Measurements from ENCODE around the gene SEPTIN10.

Gene SEPTIN10

GRCh38 chr2:109529532-109530449 is 84.0 kb downstream of the SEPTIN10 start:
- Histone ChIP-seq H3K36me3 (ENCODE audit: insufficient read depth, insufficient read length, low read length) (no peaks in the 10 kb centered on the region), H3K4me3 (ENCODE audit: insufficient read length, low read depth) (no peak overlapping the region), H3K4me1 (ENCODE audit: insufficient read depth, insufficient read length) (no peaks in the 10 kb centered on the region), H3K9me3 (ENCODE audit: insufficient read depth, low read length) (no peaks in the 10 kb centered on the region), H3K9ac (ENCODE audit: insufficient read length, low read depth) (no peak overlapping the region), H3K27me3 (ENCODE audit: insufficient read depth, insufficient read length) (no peaks in the 10 kb centered on the region)
- TF ChIP-seq ZNF274 (IDR thresholded peaks at IDR 0.05; ENCODE audit: low read depth, low read length), result no peak
- no peak for TF ChIP-seq YY1 (IDR thresholded peaks at IDR 0.05; ENCODE audit: insufficient read depth, insufficient read length)
- TF ChIP-seq SUZ12 (IDR thresholded peaks at IDR 0.05; ENCODE audit: extremely low read depth, insufficient read depth, insufficient read length), result no peak
- no peak for DNase-seq (ENCODE audit: low read depth, low spot score)

DNA sequence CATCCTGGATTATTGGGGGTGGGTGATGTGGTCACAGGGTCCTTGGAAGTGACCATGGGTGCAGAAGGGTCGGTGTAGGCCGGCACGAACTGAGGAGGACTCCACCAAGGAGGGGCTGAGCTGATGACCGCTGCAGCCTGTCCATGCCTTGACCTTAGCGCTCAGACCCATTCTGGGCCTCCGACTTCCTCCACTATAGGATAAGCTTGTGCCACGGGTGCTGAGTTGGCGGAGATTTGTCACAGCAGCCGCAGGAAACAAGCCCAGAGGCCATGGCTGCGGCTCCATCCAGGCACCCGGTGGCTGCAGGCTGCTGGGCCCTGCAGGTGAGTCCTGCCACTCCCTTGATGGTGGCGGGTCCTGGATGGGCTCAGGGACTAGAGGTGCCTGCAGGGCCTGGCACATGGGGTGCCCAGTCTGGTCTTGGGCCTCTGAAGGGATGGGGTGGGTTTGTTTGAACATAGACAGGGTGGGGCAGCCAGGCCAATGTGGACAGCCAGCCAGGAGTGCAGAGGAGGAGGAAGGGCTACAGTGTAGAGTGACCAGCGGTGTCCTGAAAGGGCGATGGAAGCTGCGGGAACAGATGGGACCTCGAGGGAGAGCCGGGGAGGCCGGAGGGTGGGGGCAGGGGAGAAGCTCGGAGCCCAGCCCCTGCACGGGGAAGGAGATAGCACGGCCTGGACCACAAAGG is 84.8 kb downstream of the SEPTIN10 start:
- Histone ChIP-seq H3K4me1 (ENCODE audit: insufficient read depth, insufficient read length) (no peaks in the 10 kb centered on the region), H3K9ac (ENCODE audit: insufficient read length, low read depth) (no peak overlapping the region), H3K27me3 (ENCODE audit: insufficient read depth, insufficient read length) (no peaks in the 10 kb centered on the region), H3K9me3 (ENCODE audit: insufficient read depth, low read length) (no peaks in the 10 kb centered on the region), H3K36me3 (ENCODE audit: insufficient read depth, insufficient read length, low read length) (no peaks in the 10 kb centered on the region), H3K4me3 (ENCODE audit: insufficient read length, low read depth) (no peak overlapping the region)
- TF ChIP-seq YY1 (IDR thresholded peaks at IDR 0.05; ENCODE audit: insufficient read depth, insufficient read length) (no peak), SUZ12 (IDR thresholded peaks at IDR 0.05; ENCODE audit: extremely low read depth, insufficient read depth, insufficient read length) (no peak), ZNF274 (IDR thresholded peaks at IDR 0.05; ENCODE audit: low read depth, low read length) (no peak)
- DNase-seq (ENCODE audit: low read depth, low spot score), result no peak

DNA sequence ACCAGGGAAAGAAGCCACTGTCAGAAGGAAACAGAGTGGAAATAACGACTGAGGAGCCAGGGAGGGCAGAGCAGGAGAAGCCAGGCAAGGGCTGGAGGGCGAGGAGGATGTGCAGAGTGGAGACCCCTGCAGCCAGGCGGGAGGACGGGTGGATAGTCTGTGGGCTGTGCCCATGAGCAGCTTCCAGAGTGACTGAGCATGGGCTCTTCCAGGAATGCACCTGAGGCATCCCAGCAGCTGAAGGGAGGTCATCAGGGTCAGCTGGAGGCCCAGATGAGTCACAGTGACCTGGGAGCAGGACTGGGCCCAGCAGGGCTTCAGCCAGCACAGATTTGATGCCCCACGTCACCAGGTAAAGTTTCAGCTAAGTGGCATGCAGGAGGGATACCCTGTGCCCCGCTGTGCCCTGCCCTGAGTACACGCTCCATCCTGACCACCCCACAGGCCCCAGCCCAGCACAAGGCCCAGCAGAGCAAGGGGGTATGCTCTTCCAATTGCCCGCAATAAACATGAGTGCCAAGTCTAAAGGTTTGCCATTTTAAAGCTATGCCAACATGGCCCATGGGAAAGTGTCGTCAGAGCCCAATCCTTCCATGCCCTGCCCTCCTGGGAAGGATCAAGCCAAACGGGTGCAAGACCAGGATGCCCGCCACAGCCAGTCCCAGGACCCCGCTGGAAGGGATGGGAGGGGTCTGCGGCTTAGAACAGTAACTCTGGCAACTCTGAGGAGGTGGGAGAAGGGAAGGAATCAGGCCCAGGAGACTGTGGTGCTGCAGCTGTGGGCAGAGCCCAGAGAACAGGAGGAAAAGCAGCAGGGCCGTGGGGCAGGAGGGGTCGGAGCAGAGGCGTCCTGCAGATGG is 85.7 kb downstream of the SEPTIN10 start:
- no peaks in the 10 kb centered on the region for H3K4me1 ChIP-seq (ENCODE audit: insufficient read depth, insufficient read length)
- no peaks in the 10 kb centered on the region for H3K27me3 ChIP-seq (ENCODE audit: insufficient read depth, insufficient read length)
- no peak for TF ChIP-seq ZNF274 (IDR thresholded peaks at IDR 0.05; ENCODE audit: low read depth, low read length)
- TF ChIP-seq SUZ12 (IDR thresholded peaks at IDR 0.05; ENCODE audit: extremely low read depth, insufficient read depth, insufficient read length), result no peak
- TF ChIP-seq YY1 (IDR thresholded peaks at IDR 0.05; ENCODE audit: insufficient read depth, insufficient read length), result no peak
- no peak for DNase-seq (ENCODE audit: low read depth, low spot score)
- no peaks in the 10 kb centered on the region for H3K9me3 ChIP-seq (ENCODE audit: insufficient read depth, low read length)
- H3K36me3 ChIP-seq (ENCODE audit: insufficient read depth, insufficient read length, low read length), result no peaks in the 10 kb centered on the region
- H3K9ac ChIP-seq (ENCODE audit: insufficient read length, low read depth), result no peak overlapping the region
- no peak overlapping the region for H3K4me3 ChIP-seq (ENCODE audit: insufficient read length, low read depth)

GRCh38 chr2:109527079-109527478 is 86.7 kb downstream of the SEPTIN10 start:
- no peaks in the 10 kb centered on the region for H3K4me1 ChIP-seq (ENCODE audit: insufficient read depth, insufficient read length)
- H3K4me3 ChIP-seq (ENCODE audit: insufficient read length, low read depth), result no peak overlapping the region
- no peak for TF ChIP-seq SUZ12 (IDR thresholded peaks at IDR 0.05; ENCODE audit: extremely low read depth, insufficient read depth, insufficient read length)
- H3K9ac ChIP-seq (ENCODE audit: insufficient read length, low read depth), result no peak overlapping the region
- DNase-seq (ENCODE audit: low read depth, low spot score), result no peak
- no peaks in the 10 kb centered on the region for H3K36me3 ChIP-seq (ENCODE audit: insufficient read depth, insufficient read length, low read length)
- H3K27me3 ChIP-seq (ENCODE audit: insufficient read depth, insufficient read length), result no peaks in the 10 kb centered on the region
- H3K9me3 ChIP-seq (ENCODE audit: insufficient read depth, low read length), result no peaks in the 10 kb centered on the region

- Histone ChIP-seq H3K4me3 (ENCODE audit: insufficient read length, low read depth) (no peak overlapping the region), H3K36me3 (ENCODE audit: insufficient read depth, insufficient read length, low read length) (no peaks in the 10 kb centered on the region), H3K9me3 (ENCODE audit: insufficient read depth, low read length) (no peaks in the 10 kb centered on the region), H3K27me3 (ENCODE audit: insufficient read depth, insufficient read length) (no peaks in the 10 kb centered on the region), H3K9ac (ENCODE audit: insufficient read length, low read depth) (no peak overlapping the region), H3K4me1 (ENCODE audit: insufficient read depth, insufficient read length) (no peaks in the 10 kb centered on the region)
- DNase-seq (ENCODE audit: low read depth, low spot score), result no peak
- TF ChIP-seq ZNF274 (IDR thresholded peaks at IDR 0.05; ENCODE audit: low read depth, low read length), result no peak
- no peak for TF ChIP-seq SUZ12 (IDR thresholded peaks at IDR 0.05; ENCODE audit: extremely low read depth, insufficient read depth, insufficient read length)
- TF ChIP-seq YY1 (IDR thresholded peaks at IDR 0.05; ENCODE audit: insufficient read depth, insufficient read length), result no peak
Measured at GRCh38 chr2:109526442-109526970, 87.3 kb downstream of the SEPTIN10 start.

GRCh38 chr2:109525836-109526235 is 87.9 kb downstream of the SEPTIN10 start:
- H3K4me3 ChIP-seq (ENCODE audit: insufficient read length, low read depth), result no peak overlapping the region

More at GRCh38 chr2:109525836-109526235, 87.9 kb downstream of the SEPTIN10 start:
- Histone ChIP-seq H3K9me3 (ENCODE audit: insufficient read depth, low read length) (no peaks in the 10 kb centered on the region), H3K4me1 (ENCODE audit: insufficient read depth, insufficient read length) (no peaks in the 10 kb centered on the region), H3K9ac (ENCODE audit: insufficient read length, low read depth) (no peak overlapping the region), H3K36me3 (ENCODE audit: insufficient read depth, insufficient read length, low read length) (no peaks in the 10 kb centered on the region), H3K27me3 (ENCODE audit: insufficient read depth, insufficient read length) (no peaks in the 10 kb centered on the region)
- DNase-seq (ENCODE audit: low read depth, low spot score), result no peak
- TF ChIP-seq SUZ12 (IDR thresholded peaks at IDR 0.05; ENCODE audit: extremely low read depth, insufficient read depth, insufficient read length), result no peak
- TF ChIP-seq ZNF274 (IDR thresholded peaks at IDR 0.05; ENCODE audit: low read depth, low read length), result no peak
- no peak for TF ChIP-seq YY1 (IDR thresholded peaks at IDR 0.05; ENCODE audit: insufficient read depth, insufficient read length)

Measured in NT2/D1 (cell line).